Dedifferentiated amniotic fluid mesenchymal stem cell (primary cell): ENCODE measurements around the gene BLCAP.
"Not testable (repeated sequence)": the region's sequence is repeated elsewhere in the genome, so short reads cannot be mapped to it uniquely, and the experiment has no call there.

Source experiments
- DNase-seq: peaks from one replicate; pipeline ENCODE4 v3.0.0-alpha.2; 2016; ENCODE audit errors: extremely low spot score

Gene BLCAP

GRCh38 chr20:37484331-37484730 lies 43.3 kb downstream of the BLCAP start:
- DNase-seq = no peak

DNA sequence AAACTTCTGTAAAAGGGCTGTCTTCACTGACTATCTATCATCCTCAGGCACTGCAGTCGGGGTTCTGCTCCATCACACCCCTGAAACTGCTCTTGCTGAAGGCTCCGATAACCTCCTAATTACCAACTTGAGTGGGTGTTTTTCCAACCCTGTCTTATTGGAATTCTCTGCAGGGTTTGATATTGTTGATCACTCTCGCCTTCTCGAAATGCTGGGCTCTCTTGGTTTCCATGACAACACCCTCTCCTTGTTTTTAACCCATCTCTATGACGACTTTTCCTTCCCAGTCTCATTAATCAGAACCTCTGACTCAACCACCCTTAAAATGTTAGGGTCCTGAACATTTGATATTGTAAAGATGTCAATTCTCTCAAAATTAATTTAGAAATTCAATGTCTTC lies 46.1 kb downstream of the BLCAP start:
- no peak for DNase-seq

DNA sequence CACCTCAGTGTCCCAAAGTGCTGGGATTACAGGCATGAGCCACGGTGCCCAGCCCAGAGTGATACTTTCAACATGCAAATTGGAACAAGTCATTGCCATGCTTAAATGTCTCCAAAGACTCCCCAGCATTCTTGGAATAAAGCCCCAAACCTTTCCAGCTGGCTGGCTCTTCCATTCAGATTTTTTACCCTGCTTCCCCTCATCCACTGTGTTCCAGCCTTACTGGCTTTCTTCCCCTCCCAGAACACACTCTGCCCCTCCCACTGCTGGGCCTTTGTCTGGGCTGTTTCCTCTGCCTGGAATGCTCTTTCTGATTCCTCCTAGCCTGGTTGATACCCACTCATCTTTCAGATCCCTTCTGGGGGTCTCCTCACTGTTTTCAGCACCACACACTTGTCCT lies 46.8 kb downstream of the BLCAP start:
- no peak for DNase-seq

- no peak for DNase-seq
Observed at GRCh38 chr20:37479925-37480691, 47.6 kb downstream of the BLCAP start.

- DNase-seq = no peak
Observed at GRCh38 chr20:37479266-37479665, 48.4 kb downstream of the BLCAP start.

- no peak for DNase-seq
Observed at GRCh38 chr20:37477041-37477440, 50.6 kb downstream of the BLCAP start.

GRCh38 chr20:37475252-37475651 lies 52.4 kb downstream of the BLCAP start:
- DNase-seq = no peak

- DNase-seq = no peak
Observed at GRCh38 chr20:37474386-37474785, 53.3 kb downstream of the BLCAP start.

GRCh38 chr20:37473249-37474000 lies 54.3 kb downstream of the BLCAP start:
- no peak for DNase-seq

DNA sequence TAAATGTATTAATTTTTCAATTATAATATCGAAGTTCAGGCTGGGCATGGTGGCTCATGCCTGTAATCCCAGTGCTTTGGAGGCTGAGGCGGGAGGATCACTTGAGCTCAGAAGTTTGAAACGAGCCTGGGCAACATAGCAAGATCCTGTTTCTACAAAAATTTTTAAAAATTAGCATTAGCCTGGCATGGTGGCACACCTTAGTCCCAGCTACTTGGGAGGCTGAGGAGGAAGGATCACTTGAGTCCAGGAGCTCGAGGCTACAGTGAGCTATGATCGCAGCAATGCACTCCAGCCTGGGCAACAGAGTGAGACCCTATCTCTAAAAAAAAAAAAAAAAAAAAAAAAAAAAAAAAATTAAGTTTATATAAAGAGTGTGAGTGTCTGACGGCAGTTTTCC lies 55.2 kb downstream of the BLCAP start:
- DNase-seq = not testable (repeated sequence)

DNA sequence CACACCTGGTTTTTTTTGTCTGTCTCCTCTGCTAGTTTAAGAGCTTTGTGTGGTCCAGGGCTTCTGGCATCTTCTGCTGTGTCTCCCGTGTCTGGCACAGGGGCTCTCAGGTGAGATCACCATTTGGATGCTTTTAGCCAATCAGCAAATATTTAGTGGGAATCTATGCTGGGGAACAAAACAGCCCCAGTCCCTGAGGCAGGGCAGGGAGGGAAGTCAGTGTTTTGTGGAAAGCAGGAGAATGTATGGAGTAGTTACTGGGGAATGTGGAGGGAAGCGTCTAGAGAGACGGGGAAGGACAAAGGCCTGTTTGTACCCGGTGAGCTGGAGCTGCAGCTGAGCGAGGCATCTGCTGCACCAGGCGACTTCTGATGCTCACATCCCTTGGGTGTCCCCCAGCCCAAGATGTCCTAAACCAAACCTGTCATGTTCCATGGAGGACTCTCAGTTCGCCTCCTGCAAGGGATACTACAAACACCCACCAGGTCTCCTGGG lies 55.9 kb downstream of the BLCAP start:
- no peak for DNase-seq

GRCh38 chr20:37470190-37470589 lies 57.5 kb downstream of the BLCAP start:
- DNase-seq = not testable (repeated sequence)

DNA sequence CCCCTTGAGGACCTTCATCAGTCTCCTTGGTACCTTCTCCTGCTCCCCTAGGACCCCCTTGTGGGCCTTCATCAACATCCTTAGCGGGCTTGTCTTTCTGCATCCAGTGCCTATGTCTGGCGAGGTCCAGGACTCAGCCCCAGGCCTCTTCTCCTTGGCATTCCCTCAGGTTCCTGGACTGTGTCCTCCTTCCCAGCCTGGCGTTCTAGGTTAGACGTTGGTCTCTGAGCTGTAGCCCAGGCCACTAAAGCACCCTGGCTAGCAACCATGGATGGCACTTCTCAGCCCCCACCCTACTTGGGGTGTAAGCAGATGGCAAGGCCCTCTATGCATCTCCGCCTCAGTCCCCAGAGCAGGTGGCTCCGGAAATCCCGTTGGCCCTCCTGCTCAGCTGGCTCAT lies 58.1 kb downstream of the BLCAP start:
- DNase-seq = no peak

- DNase-seq = no peak
Observed at GRCh38 chr20:37468886-37469285, 58.8 kb downstream of the BLCAP start.
